GM19452 (cell line): ENCODE results near the gene FBXL19.
A peak's percentile ranks its signal among the peaks of the same experiment; 100 is the strongest.

Experiments used
- ATAC-seq: cut with Tn5 transposase; IDR thresholded peaks from one replicate; pipeline ENCODE4 v1.9.1; 2021; ENCODE audit not compliant: unreplicated experiment

FBXL19 gene

GRCh38 chr16:30894540-30895368 is 28.6 kb upstream of the FBXL19 start:
- no peak for ATAC-seq

- ATAC-seq, result no peak
Measured at GRCh38 chr16:30895627-30896260, 27.6 kb upstream of the FBXL19 start.

GRCh38 chr16:30896261-30896888 is 27.0 kb upstream of the FBXL19 start, which contains the start of gene CTF1:
Gene CTF1 (plus strand): TSS chr16:30896614. CDS start chr16:30896644, 30 bp downstream.
- no peak for ATAC-seq

- peak; percentile 38 for ATAC-seq
Measured at GRCh38 chr16:30896889-30897733, 26.3 kb upstream of the FBXL19 start.

GRCh38 chr16:30899794-30900193 is 23.6 kb upstream of the FBXL19 start:
- ATAC-seq, result no peak

GRCh38 chr16:30900588-30900987 is 22.8 kb upstream of the FBXL19 start:
- ATAC-seq, result no peak

DNA sequence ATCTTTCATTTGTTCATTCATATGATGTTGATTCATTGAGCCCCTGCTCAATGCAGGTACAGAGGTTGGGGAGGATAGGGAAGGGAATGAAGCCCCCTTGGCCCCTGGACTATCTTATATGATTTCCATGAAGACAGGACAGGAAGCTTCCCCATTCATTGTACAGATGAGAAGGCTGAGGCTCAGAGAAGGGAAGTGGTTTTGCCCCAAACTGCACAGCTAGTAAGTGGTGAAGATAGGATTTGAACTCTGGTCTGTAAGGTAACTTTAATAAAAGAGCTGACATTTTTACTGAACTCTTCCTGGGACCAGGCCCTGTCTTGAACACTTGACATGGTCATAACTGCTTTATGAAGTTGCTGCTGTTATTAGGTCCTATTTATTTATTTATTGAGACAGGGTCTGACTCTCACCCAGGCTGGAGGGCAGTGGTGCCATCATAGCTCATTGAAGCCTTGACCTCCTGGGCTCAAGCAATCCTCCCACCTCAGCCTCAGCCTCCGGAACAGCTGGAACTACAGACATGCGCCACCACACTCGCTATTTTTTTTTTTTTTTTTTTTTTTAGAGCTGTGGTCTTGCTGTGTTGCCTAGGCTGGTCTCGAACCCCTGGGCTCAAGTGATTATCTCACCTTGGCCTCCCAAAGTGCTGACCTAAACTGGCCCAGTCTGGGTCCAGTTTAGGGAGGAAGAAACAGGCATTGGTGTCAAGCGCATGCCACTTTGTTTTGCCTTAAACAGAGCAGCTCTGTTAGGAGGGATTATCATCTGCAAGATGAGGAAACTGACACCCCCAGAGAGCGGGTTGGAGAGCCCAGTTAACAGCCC is 22.0 kb upstream of the FBXL19 start:
- ATAC-seq, result no peak

GRCh38 chr16:30902029-30902972 is 21.1 kb upstream of the FBXL19 start:
- peak; percentile 62 for ATAC-seq

DNA sequence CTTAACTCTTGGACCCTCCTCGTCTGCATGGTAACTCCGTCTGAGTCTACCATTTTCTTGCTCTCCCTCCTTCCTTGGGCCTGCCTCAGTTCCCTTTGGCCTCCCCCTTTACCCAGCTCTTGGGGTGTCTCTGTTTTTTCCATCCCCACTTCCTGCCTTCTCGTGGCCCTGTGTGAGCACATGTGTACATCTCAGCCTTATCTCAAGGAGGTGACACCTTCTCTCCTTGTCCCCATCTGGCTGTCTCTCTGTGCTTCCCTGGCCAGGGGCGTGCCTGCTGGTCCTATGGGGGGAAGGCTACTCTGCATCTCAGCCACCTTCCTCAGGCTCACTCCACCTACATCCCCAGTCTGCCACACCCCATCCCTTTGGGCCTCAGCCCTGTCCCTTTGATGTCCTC is 20.4 kb upstream of the FBXL19 start:
- no peak for ATAC-seq

GRCh38 chr16:30903596-30903995 is 19.8 kb upstream of the FBXL19 start:
- ATAC-seq, result no peak

DNA sequence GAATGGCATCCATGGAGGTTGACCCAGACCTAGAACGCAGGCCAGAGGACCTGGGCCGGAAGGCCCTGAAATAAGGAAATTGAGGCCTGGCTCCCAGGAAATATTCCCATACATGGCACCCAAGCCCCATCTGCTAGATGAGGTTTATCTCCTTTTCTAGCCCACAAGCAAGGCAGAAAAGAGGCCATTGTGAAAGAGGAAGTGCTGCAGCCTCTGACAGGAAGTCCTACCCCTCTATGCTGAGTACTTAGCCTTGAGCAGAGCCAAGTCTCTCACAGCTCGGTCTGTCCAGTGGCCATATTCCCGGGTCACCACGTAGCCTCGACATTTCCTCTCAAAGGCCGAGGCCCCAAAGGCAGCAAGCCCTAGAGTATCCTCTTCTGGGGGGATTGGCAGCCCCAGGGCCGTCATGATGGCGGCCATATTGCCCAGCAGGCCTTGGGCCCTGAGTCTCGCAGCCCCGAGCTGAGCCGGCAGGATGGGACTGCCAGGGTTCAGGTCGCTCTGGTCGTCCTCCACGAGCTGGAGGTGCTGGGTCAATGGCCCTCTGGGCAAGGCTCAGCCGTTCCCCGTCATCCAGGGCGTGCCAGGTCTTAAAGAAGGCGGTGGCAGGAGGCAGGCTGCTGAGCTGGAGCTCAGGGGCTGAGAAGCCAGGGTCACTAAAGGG is 19.1 kb upstream of the FBXL19 start:
- ATAC-seq, result no peak

GRCh38 chr16:30907064-30907463 is 16.3 kb upstream of the FBXL19 start:
- no peak for ATAC-seq

- ATAC-seq, result no peak
Measured at GRCh38 chr16:30910427-30911029, 12.8 kb upstream of the FBXL19 start.

DNA sequence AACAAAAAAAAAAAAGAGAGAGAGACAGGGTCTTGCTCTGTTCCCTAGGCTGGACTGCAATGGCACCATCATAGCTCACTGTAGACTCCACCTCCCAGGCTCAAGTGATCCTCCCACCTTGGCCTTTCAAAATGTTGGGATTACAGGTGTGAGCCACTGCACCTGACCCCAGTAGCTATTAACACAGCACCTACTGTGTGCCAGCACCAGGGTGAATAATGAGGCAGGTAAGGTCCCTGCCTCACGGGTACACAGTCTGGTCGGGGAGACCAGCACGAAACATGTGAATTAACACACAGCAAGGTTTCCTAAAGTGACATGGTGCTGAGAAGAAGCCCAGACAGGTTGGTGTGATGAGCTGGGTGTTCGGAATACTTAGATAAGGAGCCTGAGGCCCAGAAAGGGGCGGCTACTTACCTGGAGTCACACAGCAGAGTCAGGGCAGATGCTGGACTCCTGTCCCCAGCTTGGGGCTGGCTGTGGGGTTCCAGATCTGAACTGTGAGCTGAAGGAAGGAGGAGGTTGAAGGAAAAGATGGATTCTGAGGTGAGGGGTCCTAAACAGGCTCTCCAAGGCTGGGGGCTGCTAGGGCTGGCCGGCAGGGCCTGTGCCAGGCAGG is 10.5 kb upstream of the FBXL19 start:
- no peak for ATAC-seq

GRCh38 chr16:30914830-30915229 is 8.5 kb upstream of the FBXL19 start:
- ATAC-seq, result no peak

GRCh38 chr16:30918614-30919013 is 4.8 kb upstream of the FBXL19 start:
- no peak for ATAC-seq

GRCh38 chr16:30920891-30921290 is 2.5 kb upstream of the FBXL19 start:
- no peak for ATAC-seq

DNA sequence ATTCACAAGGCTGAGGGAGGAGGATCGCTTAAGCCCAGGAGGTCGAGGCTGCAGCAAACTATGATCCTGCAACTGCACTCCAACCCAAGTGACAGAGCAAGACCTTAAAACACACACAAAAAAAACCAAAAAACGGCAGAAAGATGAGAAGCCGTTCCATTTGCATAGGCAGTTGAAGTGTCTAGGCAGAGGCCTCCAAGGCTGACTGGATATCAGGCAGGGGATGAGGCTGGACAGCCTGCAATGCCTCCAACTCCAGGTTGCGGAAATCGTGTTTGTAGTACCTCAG is 2.0 kb upstream of the FBXL19 start:
- ATAC-seq, result no peak
